K562 (cell line): ENCODE data around the gene WWTR1.

ENCODE experiments used
- TF ChIP-seq, protein P1 (sequence below), 3 experiments: IDR thresholded peaks in 2 of 3; conservative IDR thresholded peaks in 1 of 3; 2 replicates each; pipeline ENCODE4 v1.5.1; 2011 to 2012; ENCODE audit warnings: low read length in 3 of 3, mild to moderate bottlenecking in 3 of 3, control low read depth in 2 of 3, improper control_type of control experiment in 1 of 3, inconsistent platforms in 1 of 3, low read depth in 1 of 3, mixed read lengths in 1 of 3, moderate library complexity in 1 of 3; ENCODE audit not compliant: insufficient read depth in 2 of 3
- TF ChIP-seq, protein P2 (sequence below): fragments of 450-650 bp; conservative IDR thresholded peaks from 2 replicates; pipeline ENCODE4 v1.6.1; 2016; ENCODE audit warnings: missing genetic modification characterization, low read depth, mild to moderate bottlenecking, missing compliant biosample characterization, moderate library complexity

DNA sequence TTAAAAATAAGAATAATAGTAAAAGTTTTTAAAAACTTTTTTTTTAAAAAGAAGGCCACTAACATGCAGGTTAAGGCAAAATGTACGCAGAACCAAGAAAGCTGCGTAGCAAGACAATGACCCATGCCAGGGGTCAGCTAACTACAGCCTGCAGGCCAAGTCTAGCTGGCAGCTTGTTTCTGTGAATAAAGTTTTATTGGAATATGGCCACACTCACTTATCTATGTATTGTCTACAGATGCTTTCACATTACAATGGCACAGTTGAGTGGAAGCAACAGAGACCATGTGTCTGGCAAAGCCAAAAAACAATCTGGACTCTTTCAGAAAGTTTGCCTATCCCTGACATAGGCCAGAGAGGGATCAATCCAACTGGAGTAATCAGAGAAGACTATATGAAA is 46.7 kb downstream of the WWTR1 start:
- TF ChIP-seq, protein P1, sequence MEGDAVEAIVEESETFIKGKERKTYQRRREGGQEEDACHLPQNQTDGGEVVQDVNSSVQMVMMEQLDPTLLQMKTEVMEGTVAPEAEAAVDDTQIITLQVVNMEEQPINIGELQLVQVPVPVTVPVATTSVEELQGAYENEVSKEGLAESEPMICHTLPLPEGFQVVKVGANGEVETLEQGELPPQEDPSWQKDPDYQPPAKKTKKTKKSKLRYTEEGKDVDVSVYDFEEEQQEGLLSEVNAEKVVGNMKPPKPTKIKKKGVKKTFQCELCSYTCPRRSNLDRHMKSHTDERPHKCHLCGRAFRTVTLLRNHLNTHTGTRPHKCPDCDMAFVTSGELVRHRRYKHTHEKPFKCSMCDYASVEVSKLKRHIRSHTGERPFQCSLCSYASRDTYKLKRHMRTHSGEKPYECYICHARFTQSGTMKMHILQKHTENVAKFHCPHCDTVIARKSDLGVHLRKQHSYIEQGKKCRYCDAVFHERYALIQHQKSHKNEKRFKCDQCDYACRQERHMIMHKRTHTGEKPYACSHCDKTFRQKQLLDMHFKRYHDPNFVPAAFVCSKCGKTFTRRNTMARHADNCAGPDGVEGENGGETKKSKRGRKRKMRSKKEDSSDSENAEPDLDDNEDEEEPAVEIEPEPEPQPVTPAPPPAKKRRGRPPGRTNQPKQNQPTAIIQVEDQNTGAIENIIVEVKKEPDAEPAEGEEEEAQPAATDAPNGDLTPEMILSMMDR (IDR thresholded peaks at IDR 0.05 in 2 of 3, conservative IDR thresholded peaks at IDR 0.05 in 1 of 3; ENCODE audit: insufficient read depth in 2 of 3, low read depth in 1 of 3, low read length in 3 of 3): no peak
- TF ChIP-seq, protein P2, sequence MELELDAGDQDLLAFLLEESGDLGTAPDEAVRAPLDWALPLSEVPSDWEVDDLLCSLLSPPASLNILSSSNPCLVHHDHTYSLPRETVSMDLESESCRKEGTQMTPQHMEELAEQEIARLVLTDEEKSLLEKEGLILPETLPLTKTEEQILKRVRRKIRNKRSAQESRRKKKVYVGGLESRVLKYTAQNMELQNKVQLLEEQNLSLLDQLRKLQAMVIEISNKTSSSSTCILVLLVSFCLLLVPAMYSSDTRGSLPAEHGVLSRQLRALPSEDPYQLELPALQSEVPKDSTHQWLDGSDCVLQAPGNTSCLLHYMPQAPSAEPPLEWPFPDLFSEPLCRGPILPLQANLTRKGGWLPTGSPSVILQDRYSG (tag): no peak
